Measurements from ENCODE around the gene ANKMY1.

DNA sequence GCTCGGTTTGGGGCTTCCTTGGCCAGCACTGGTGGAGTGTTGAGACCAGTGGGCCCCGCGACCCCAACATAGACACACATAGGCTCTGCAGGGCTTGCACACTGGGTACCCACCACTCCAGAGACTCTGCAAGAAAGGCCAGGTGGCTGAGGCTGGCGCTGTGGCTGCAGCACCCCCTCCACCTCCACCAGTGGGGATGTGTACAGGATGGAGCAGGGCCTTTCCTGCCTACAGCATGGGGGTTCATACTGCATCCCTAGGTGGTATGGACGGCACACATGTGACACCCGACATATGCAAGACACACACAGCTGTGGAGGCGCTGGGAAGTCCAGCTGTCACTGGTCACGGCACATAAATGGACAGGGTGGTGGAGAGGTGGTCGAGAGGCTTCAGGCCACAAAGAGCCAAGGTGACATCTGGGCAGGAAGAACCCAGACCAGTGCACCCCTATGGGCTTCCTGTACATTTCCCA lies 11.8 kb upstream of the ANKMY1 start:
- TF ChIP-seq CTCF (conservative IDR thresholded peaks at IDR 0.05; ENCODE audit: low read depth, low read length) (no peak), EZH2 (IDR thresholded peaks at IDR 0.05; ENCODE audit: low read length, unreplicated experiment) (no peak)

Measured in PC-3 (cell line).